Adrenal gland (tissue), 5 donors: ENCODE measurements around the gene TRAPPC14.

Experiments used
- POLR2A ChIP-seq, 2 donors: fragments of 450-650 bp; IDR thresholded peaks; one replicate each; pipeline ENCODE4 v1.6.1; 2017; ENCODE audit warnings: antibody characterized with exemption in 2 of 2, mild to moderate bottlenecking in 2 of 2, moderate library complexity in 1 of 2
- TF ChIP-seq, protein P1 (sequence below), 6 experiments: fragments of 450-650 bp in 4 of 6; fragments of 200-600 bp in 2 of 6; sonication (generic) in 1 of 6; IDR thresholded peaks; 1 replicate in 5 of 6; 2 replicates in 1 of 6; pipeline versions ENCODE4 v1.5.1 to v1.8.0; 2016 to 2021; ENCODE audit warnings: antibody characterized with exemption in 6 of 6, mild to moderate bottlenecking in 2 of 6, moderate library complexity in 1 of 6
- donor health status: DM: no; HTN: no; CAD: no.

DNA sequence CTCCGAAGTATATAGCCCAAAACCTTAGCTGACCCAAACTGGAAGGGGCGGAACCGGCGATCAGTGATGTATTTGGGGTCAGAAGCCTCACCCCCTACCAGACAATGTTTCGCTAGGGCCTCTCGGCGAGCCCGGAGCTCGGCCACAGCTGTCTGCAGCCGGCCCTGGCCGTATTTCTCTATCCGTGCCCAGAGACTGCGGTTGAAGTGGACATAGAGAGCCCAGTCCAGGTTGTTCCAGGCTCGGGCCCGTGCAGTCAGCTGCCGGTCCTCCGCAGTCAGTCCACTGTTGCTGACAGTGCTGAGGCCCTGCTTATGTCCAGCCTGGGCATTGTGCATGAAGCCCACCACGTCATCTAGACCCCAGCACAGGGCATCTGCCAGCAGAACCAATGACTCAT, 1.5 kb upstream of the TRAPPC14 start:
- TF ChIP-seq, protein P1, sequence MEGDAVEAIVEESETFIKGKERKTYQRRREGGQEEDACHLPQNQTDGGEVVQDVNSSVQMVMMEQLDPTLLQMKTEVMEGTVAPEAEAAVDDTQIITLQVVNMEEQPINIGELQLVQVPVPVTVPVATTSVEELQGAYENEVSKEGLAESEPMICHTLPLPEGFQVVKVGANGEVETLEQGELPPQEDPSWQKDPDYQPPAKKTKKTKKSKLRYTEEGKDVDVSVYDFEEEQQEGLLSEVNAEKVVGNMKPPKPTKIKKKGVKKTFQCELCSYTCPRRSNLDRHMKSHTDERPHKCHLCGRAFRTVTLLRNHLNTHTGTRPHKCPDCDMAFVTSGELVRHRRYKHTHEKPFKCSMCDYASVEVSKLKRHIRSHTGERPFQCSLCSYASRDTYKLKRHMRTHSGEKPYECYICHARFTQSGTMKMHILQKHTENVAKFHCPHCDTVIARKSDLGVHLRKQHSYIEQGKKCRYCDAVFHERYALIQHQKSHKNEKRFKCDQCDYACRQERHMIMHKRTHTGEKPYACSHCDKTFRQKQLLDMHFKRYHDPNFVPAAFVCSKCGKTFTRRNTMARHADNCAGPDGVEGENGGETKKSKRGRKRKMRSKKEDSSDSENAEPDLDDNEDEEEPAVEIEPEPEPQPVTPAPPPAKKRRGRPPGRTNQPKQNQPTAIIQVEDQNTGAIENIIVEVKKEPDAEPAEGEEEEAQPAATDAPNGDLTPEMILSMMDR (IDR thresholded peaks at IDR 0.05), result no peak
- TF ChIP-seq POLR2A (IDR thresholded peaks at IDR 0.05), result no peak
